Thymus (tissue), 11 donors: Measurements from ENCODE around the gene PBX3. TPM values are rescaled to one million over a fixed set of nuclear protein-coding genes. Genes with fewer than 3 reads are reported as not detected.

Experiments used
- DNase-seq, 9 donors: peaks; one replicate each; pipeline ENCODE4 v3.0.0-alpha.2; 2013; ENCODE audit warnings: low spot score in 9 of 9, low read depth in 6 of 9, missing footprints in 1 of 9
- H3K27ac ChIP-seq, 2 donors: one replicate each; pipeline ENCODE4 v1.5.1; 2013; ENCODE audit warnings: control low read depth in 1 of 2, low read depth in 1 of 2, low read length in 1 of 2, mild to moderate bottlenecking in 1 of 2, moderate library complexity in 1 of 2
- H3K27me3 ChIP-seq, 2 donors: one replicate each; pipeline ENCODE4 v1.5.1; 2013; ENCODE audit warnings: low read length in 1 of 2; ENCODE audit not compliant: control insufficient read depth in 2 of 2, insufficient read depth in 1 of 2
- H3K36me3 ChIP-seq, 2 donors: one replicate each; pipeline ENCODE4 v1.5.1; 2013; ENCODE audit warnings: low read length in 1 of 2, mild to moderate bottlenecking in 1 of 2, moderate library complexity in 1 of 2; ENCODE audit not compliant: control insufficient read depth in 2 of 2, insufficient read depth in 2 of 2
- H3K4me1 ChIP-seq, 2 donors: one replicate each; pipeline ENCODE4 v1.5.1; 2013; ENCODE audit warnings: low read length in 2 of 2; ENCODE audit not compliant: control insufficient read depth in 2 of 2, insufficient read depth in 2 of 2
- H3K4me3 ChIP-seq, 2 donors: one replicate each; pipeline ENCODE4 v1.5.1; 2013; ENCODE audit warnings: low read length in 2 of 2, control low read depth in 1 of 2, mild to moderate bottlenecking in 1 of 2
- H3K9me3 ChIP-seq, 2 donors: one replicate each; pipeline ENCODE4 v1.5.1; 2013; ENCODE audit warnings: low read length in 1 of 2, mild to moderate bottlenecking in 1 of 2; ENCODE audit not compliant: control insufficient read depth in 2 of 2, insufficient read depth in 1 of 2
- WGBS: extraction: QIAGEN DNeasy Blood & Tissue Kit; methylation state at CpG from one replicate; pipeline ENCODE4 v1.1.7; 2013; 5-methylcytosine and 5-hydroxymethylcytosine counted together
- polyA plus RNA-seq: library from polyadenylated mRNA; stranded (reverse); fragments of 200-250 nt; gene quantifications from one replicate; pipeline ENCODE4 v1.2.3, GENCODE V29; 2013
- total RNA-seq: library from RNA; stranded (reverse); fragments of 120-200 nt; gene quantifications from one replicate; pipeline ENCODE4 v1.2.4, GENCODE V29; 2013
- donor health status: healthy.

Gene PBX3
- total and polyA plus RNA-seq, 2 donors, result 16.2 to 21.4 TPM

DNA sequence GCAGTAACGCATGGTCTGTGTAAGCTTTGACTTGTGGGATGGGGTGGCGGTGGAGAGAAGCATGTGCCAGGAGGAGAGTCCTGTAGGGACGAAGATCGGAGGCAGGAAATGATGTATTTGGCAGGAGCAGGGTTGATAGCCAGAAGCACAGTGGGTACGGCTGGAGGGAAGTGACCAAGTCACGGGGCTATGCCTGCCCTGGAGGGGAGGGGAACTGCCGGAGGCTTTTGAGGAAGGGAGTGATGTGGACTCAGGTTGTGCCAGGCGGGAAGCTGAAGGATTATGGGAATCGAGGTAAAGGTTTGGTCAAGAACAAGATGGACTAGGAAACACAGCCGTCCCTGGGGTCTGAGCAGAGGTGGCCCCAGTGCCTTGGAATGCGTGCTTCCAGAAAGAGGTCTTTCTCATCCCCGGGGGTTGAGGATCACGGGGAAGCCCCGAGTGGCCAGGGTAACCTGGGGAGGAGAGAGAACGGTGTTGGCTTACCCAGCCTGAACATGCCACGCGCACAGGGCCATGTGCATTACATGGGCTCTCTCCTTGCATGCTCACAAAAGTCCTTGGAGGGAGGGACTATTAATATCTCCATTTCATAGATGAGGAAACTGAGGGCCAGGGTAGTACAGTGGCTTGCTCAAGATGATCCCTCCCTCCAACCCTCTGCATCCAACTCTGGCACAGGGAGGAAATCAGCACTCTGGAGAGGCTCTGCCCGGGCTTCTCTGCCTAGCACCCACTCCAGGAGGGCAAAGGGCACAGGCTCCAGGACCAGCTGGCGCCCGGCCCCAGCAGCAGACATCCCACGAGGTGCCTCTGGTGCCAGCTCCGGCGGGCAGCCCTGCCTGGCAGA lies 253.8 kb downstream of the PBX3 start:
- H3K9me3 ChIP-seq, result no peaks in the 10 kb centered on the region
- H3K27ac ChIP-seq, result no peak overlapping the region
- no peaks in the 10 kb centered on the region for H3K4me1 ChIP-seq
- no peak for DNase-seq
- WGBS, result 79% methylated on average over 23 of the region's 23 CpGs
- no peak overlapping the region for H3K4me3 ChIP-seq
- H3K36me3 ChIP-seq, result no peaks in the 10 kb centered on the region
- H3K27me3 ChIP-seq, result no peaks in the 10 kb centered on the region

DNA sequence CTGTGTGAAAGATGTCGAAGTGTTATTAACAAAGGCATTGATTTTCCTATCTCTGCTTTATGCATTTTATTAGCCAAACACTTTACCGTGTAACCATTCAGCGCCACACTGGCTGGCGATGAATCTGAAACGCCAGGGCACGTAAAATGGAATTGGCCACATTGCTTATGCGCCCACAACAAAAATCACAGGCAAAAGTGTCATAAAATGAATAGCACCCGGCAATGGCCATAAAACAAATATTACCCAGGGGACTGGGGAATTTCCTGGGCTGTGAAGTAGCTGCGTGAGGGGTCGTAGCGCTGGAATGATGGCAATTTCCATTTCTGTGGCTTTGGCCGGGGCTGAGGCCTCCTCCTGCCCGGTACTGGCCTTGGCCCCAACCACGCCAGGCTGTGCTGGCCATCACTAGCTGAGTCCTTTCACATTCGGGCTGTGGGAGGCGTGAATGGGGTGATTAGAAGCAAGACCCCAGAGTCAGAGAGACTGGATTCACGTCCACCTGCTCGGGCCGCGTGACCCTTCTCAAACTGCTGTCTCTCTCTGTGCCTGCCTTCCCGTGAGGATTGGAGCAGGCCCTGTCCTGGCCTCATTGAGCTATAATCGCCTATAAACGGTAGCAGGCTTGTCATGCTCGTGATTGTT lies 254.5 kb downstream of the PBX3 start:
- H3K4me3 ChIP-seq, result no peak overlapping the region
- H3K36me3 ChIP-seq, result no peaks in the 10 kb centered on the region
- H3K27me3 ChIP-seq, result no peaks in the 10 kb centered on the region
- WGBS, result 94% methylated on average over 24 of the region's 24 CpGs
- no peak overlapping the region for H3K27ac ChIP-seq
- peaks cover 0 to under 1% of the 10 kb centered on the region in 2 donors for H3K9me3 ChIP-seq
- no peak for DNase-seq
- H3K4me1 ChIP-seq, result no peaks in the 10 kb centered on the region

DNA sequence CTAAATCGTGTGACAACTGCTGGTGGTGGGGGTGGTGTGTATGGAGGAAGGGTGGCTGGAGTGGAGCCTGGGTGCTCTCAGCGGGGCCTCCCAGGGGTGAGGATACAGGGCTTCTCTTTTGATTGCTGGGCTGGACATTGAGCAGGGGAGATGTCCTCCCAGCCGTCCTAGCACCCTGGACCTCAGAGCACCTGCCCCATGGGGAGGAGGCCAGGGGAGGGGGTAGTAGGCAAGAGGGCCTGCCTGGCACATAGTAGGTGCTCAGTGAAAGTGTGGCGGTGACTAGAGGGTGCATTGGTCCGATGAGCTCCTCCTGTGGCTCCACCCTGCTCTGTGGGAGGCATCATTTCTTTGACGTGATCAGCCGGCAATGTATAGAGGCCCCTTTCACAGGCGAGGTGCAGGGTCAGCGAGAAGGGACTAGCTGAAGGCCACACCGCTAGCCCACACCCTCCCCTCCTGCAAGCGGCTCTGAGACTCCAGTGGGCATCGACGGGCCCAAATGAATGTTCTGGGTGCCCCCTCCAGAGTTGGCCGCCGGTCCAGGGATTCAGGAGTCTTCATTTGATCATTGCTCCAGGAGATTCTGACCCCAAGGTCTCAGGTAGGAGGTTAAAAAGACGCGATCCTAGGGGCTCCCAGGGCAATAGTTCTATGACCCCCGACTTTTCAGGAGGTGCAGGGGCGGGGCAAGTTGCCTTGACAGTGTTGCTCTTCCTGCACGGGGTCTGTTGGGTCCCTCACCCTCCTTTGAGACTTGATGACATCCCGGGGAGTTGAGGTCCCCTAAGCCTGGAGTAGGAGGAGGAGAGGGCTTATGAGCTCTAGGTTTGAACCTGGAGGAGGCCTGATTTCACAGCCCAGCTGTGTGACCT lies 255.5 kb downstream of the PBX3 start:
- 94% methylated on average over 21 of the region's 21 CpGs for WGBS
- no peak overlapping the region for H3K4me3 ChIP-seq
- DNase-seq, result no peak
- no peaks in the 10 kb centered on the region for H3K4me1 ChIP-seq
- peaks cover 0 to 8% of the 10 kb centered on the region in 2 donors for H3K9me3 ChIP-seq
- no peak overlapping the region for H3K27ac ChIP-seq
- no peaks in the 10 kb centered on the region for H3K27me3 ChIP-seq
- H3K36me3 ChIP-seq, result no peaks in the 10 kb centered on the region

DNA sequence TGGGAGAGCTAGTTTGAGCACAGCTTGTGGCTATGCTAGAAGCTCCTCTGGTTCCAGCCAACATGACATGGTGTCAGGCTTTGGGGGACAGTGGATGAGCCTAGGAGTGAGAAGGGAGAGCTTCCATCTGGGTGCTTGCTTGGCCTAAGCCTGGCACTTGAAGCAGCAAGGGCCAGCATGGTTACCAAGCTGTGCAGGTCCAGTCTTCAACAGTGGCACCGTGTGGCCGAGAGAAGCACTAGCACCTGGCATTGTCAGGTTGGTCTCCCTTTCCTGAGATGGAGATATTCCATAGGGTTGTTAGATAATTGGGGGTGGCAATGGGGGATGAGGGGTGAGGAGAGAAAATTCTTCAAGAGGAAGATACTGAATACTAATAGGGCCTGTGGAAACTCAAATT lies 261.9 kb downstream of the PBX3 start:
- no peak overlapping the region for H3K27ac ChIP-seq
- peaks cover 0 to 21% of the 10 kb centered on the region in 2 donors for H3K9me3 ChIP-seq
- 98% methylated on average over 2 of the region's 2 CpGs for WGBS
- no peak overlapping the region for H3K4me3 ChIP-seq
- no peaks in the 10 kb centered on the region for H3K27me3 ChIP-seq
- no peak for DNase-seq
- H3K4me1 ChIP-seq, result no peaks in the 10 kb centered on the region
- H3K36me3 ChIP-seq, result no peaks in the 10 kb centered on the region

DNA sequence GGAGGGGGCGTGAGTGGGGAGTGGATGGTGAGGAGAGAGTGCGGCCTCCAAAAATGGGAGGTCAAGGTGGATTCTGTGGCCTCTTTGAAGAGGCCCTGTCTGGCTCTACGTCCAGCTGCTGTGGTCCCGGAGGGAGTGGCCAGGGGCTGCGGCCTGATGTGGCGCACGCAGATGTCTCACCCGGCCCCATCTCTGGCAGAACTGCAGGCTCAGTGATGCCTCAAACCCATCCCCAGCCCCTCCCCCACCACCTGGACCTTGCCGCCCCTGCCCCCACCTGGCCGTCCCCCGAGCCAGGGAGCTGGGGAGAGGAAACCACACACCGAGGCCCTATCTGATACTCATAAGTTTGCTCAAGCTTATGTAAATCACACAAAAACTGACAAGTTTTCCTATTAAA lies 267.6 kb downstream of the PBX3 start:
- H3K27ac ChIP-seq, result no peak overlapping the region
- H3K36me3 ChIP-seq, result no peaks in the 10 kb centered on the region
- H3K4me1 ChIP-seq, result no peaks in the 10 kb centered on the region
- WGBS, result 70% methylated on average over 12 of the region's 12 CpGs
- H3K27me3 ChIP-seq, result no peaks in the 10 kb centered on the region
- no peak overlapping the region for H3K4me3 ChIP-seq
- no peaks in the 10 kb centered on the region for H3K9me3 ChIP-seq
- DNase-seq, result no peak

DNA sequence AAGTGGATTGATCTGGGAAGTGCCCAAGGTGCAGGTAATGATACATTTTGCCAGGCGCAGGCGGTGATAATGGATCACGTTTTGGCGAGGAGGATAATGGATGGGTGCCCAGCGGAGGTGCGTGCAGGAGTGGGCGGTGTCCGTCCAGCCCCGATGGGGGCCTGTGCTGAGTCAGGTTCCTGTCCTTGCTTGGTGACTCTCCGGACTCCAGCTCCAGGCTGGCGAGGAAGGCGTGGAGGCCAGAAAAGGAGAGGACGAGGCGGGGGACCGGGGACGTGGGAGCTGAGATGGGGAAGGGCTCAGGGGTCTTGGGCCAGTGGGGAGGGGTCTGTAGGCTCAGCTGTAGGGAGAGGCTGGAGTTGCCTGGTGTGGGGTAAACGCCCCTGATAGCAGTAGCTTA lies 268.3 kb downstream of the PBX3 start:
- Histone ChIP-seq H3K27ac (no peak overlapping the region), H3K36me3 (no peaks in the 10 kb centered on the region), H3K4me3 (no peak overlapping the region), H3K27me3 (no peaks in the 10 kb centered on the region), H3K4me1 (no peaks in the 10 kb centered on the region), H3K9me3 (no peaks in the 10 kb centered on the region)
- DNase-seq, result no peak
- 97% methylated on average over 17 of the region's 17 CpGs for WGBS

DNA sequence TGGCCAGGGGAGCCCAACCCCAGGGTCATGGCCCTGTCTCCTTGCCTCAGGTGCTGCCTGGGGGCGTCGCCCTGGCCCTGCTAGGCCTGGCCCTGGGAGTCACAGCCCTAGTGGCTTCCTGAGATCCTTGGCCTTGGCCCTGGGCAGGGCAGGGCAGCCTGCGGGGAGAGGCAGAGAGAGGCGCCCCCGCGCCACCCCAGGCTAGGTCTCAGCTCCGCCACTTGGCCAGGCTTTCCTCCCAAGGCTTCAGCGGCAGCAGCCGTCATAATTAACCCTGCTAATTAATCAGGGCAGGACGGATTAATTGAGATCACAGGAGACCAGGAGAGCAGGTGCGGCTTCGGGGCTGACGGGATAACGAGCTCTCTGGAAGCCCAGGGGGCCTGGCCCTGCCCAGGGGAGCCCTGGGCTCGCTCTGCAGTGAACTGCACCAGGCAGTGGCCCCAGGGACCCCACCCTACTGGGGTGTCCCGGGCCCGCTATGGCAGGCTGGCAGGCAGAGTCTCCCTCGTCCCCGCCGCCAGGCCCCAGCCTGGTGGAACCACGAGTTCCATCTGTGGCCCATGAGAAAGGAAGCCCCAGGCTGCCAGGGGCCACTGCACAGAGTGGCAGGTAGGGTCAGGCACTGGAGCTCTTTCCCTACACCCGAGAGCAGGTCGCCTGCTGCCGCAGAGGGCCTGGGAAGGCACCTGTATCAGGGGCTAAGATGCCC lies 269.6 kb downstream of the PBX3 start:
- Histone ChIP-seq H3K36me3 (no peaks in the 10 kb centered on the region), H3K9me3 (no peaks in the 10 kb centered on the region), H3K27me3 (no peaks in the 10 kb centered on the region), H3K4me3 (no peak overlapping the region), H3K4me1 (no peaks in the 10 kb centered on the region), H3K27ac (no peak overlapping the region)
- WGBS, result 95% methylated on average over 24 of the region's 24 CpGs
- no peak for DNase-seq
